Measurements from ENCODE around the gene CAMK4.

- TF ChIP-seq CTCF (IDR thresholded peaks at IDR 0.05; ENCODE audit: poor library complexity, severe bottlenecking) (no peak), POLR2AphosphoS5 (IDR thresholded peaks at IDR 0.05) (no peak), EP300 (conservative IDR thresholded peaks at IDR 0.05; ENCODE audit: poor library complexity, severe bottlenecking) (no peak), EZH2 (IDR thresholded peaks at IDR 0.05; ENCODE audit: borderline replicate concordance, insufficient read depth, low read length, poor library complexity, severe bottlenecking) (no peak)
Measured at GRCh38 chr5:111236995-111237394, 12.8 kb downstream of the CAMK4 start.

Data from neural cell (in vitro differentiated cells).